GM19035 (cell line): ENCODE measurements around the gene DPYD.

Source experiments
- ATAC-seq: cut with Tn5 transposase; IDR thresholded peaks from one replicate; pipeline ENCODE4 v1.9.1; 2021; ENCODE audit not compliant: unreplicated experiment

DPYD gene

GRCh38 chr1:97112442-97112841 lies 808.4 kb downstream of the DPYD start:
- no peak for ATAC-seq

DNA sequence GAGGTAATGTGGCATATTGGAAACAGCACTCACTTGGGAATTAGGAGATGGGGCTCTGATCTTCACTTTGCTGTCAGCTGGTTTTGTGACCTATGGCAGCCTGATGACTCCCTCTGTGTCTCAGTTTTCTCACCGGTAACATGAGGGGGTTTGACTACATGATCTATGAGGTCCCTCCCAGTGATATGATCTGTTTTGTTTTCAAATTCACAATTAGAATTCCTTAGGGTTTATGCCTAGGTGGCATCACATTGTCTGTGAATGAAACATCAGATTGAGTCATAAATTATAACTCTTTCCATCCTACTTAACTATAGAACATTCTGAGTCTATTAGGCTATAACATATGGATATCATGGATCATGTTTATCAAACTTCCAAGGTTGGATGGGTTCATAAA lies 812.7 kb downstream of the DPYD start:
- no peak for ATAC-seq

DNA sequence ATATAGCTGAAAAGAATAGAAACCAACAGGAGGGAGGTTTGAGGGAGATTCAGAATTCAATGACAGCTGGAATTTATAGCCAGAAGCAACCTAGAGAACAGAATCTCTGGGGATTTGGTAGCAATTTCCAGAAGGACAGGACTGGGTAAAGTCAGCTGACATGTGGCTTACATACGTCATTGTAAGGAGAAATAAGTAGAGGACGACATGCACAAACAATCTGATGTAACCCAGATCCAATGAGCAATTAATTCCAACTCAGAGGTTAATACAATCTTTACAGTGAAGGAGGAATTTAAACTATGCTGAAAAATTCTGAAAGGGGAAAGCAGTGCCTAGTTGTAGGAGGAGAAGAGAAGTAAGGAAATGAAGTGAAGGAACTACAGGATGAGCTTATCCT lies 815.3 kb downstream of the DPYD start:
- no peak for ATAC-seq

- no peak for ATAC-seq
Observed at GRCh38 chr1:97101509-97101908, 819.3 kb downstream of the DPYD start.

DNA sequence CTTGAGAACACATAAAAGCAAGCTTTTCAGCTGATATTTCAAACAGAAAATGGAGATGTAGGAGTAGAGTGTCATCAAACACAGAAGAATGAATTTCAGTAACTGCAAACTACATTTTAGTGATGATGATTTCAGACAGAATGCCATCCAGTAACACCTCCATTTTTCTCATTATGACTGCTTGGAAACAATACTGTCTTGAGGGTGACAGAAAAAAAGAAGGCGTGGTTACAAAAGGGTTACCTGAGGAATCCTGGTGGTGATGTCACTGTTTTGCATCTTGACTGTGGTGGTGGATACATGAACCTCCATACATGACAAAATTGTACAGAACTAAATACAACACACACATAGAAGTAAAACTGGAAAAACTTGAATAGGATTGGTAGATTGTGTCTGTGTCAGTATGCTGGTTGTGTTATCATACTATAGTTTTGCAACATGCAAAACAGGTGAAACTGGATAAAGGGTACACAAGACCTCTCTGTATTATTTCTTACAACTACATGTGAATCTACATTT lies 823.4 kb downstream of the DPYD start:
- no peak for ATAC-seq

GRCh38 chr1:97095764-97096163 lies 825.1 kb downstream of the DPYD start:
- no peak for ATAC-seq

GRCh38 chr1:97094247-97094972 lies 826.4 kb downstream of the DPYD start:
- no peak for ATAC-seq

DNA sequence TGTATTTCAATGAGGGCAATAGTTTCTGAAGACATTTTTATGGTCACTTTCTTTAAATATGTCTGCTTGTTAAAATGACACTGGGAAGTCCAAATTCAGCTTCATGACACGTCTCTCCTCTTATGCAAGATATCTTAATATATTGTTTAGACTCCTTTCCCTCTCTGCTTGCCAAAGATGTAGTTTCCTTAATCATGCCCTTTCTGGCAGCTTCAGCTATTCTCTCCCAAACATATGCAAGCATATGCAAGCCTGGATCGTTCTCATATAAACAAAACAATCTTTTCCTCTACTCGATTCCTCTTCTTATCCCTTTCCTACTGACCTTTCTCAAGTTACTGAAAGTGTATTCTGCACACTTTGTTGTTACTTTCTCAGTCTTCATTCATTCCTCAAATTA lies 827.1 kb downstream of the DPYD start:
- ATAC-seq = no peak

GRCh38 chr1:97092824-97093223 lies 828.0 kb downstream of the DPYD start:
- ATAC-seq = no peak

DNA sequence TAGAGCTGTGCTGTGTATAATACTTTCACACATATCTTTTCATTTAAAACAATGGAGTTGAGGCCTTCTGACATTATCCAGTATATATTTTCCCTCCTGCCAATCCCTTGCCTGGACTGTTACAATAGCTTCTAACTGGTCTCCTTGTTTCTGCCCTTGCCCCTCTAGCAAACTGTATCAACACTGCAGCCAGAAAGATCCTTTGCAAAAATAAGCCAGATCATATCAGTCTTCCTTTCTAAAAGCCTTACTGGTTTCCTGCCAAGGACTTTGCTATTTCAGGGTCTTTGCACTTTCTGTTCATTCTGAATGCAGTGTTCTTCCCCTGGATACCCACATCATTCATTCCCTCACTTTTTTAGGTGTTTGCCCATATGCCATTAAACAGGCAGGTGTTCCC lies 829.2 kb downstream of the DPYD start:
- ATAC-seq = no peak

DNA sequence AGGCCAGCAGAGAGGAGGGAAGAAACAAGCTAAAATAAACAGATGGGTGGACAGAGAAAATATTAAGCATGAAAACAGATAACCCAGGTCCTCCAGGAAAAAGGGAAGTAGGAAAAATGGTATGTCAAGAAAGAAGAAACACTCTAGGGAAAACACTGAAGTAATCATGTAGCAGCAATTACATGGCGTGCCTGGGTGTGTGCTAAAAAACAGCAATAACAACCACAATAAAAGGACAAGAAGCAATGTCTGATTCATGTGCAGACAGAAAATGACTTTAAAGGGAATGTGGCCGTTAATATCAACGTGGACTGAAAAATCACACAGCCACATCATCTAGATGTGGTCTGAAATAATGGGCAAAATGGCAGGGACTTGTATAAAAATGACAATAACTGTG lies 829.6 kb downstream of the DPYD start:
- no peak for ATAC-seq

- ATAC-seq = no peak
Observed at GRCh38 chr1:97090725-97091124, 830.1 kb downstream of the DPYD start.

- no peak for ATAC-seq
Observed at GRCh38 chr1:97089173-97089572, 831.7 kb downstream of the DPYD start.

DNA sequence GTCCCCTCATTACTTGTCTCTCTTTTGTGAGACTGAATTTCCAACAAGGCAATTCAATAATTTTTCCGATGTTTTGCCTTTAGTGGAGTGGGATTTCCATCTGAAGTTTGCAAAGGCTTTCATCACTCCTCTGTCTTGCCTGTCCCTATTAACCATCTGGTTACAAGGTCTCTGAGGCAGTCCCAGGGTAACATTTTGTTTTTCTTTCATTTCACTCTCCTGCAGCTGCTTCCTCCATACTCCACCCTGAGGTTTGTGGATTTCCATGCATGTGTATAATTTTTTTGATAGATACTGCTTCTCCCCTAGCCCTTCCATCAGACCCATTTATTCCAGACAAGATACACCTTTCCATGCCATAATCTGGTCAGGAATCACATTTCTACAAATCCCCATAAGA lies 832.4 kb downstream of the DPYD start:
- no peak for ATAC-seq

DNA sequence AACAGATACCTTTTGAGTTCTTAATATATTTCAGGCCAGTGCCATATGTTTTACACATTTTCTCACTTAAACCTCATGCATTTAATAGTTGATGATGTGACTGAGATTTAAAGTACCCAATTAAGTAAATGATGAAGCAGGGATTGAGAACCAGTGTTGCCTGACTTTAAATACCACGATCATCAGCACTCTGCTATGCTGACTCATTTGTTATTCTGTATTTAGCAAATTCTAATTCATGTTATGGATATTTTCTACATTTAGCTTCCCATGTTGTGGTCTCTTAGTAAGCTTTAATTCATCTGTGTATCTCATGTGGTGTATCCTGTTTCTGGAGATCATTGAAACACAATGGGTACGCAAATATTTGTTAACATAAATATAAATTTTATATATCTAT lies 836.3 kb downstream of the DPYD start:
- ATAC-seq = no peak

DNA sequence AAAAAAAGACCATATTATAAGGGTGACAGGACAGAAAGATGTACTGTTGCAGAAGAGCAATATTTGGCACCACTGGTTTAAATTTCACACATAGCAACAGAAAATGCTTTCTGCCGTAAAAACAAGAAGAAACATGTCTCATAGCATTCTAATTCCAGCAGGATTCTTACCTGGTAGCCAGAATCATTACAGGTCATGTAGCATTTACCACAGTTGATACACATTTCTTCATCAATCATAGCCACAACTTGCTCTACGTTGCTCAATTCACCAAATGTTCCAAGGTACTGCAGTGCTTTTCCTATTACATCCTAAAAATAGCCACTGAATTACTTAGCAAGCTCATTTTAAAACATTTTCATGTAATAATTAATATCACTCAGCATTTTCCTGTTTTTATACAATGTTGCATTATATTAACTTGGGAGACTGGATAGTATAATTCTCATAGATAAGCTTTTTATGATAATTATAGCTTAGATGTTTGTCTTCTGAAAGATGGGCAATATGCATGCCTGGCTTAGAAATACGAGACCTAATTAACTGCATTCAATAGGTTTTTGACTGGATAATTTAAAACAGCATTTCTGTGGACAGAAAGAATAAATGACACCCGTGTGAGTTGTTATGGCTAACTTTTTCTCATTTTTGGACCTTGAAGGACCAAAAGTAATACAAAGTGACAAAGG lies 838.5 kb downstream of the DPYD start:
- ATAC-seq = no peak

GRCh38 chr1:97078872-97079271 lies 842.0 kb downstream of the DPYD start:
- ATAC-seq = no peak

DNA sequence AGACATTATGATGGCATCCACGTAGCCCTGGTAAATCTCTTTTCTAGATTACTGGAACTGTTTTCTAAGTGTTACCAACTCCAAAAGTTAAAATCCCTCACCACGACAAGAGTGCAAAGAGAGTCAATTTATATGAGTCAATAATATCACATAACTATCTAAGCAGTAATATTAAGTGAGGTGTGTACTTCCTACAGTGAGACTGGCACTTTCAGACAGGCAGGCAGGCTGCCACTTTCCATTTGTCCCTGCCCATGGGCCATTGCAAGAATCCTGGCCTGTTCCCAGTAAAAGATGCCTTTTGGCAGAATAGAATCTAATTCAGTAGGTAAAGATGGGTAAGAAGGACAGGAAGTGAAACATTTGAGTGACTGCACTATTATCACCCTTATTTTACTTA lies 843.6 kb downstream of the DPYD start:
- no peak for ATAC-seq

GRCh38 chr1:97074771-97075170 lies 846.1 kb downstream of the DPYD start:
- ATAC-seq = no peak

GRCh38 chr1:97073936-97074335 lies 846.9 kb downstream of the DPYD start:
- no peak for ATAC-seq

DNA sequence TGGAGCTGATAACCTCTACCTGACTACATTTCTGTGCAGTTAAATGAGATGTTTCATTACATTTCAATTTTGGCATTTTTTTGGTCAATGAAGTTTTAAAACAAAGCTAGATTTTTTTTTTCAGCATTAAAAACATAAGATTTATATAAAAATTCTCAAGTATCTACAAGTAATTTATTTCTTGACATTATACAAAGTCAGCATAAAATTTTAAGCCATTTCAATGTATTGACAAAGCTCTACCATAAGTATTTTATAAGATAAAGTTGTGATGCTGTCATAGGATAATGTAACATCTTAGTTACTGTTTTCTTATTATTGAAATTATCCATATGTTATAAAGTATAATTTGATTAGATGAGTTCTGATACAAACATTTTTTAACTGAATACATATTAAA lies 847.7 kb downstream of the DPYD start:
- no peak for ATAC-seq

- ATAC-seq = no peak
Observed at GRCh38 chr1:97071173-97071572, 849.7 kb downstream of the DPYD start.

DNA sequence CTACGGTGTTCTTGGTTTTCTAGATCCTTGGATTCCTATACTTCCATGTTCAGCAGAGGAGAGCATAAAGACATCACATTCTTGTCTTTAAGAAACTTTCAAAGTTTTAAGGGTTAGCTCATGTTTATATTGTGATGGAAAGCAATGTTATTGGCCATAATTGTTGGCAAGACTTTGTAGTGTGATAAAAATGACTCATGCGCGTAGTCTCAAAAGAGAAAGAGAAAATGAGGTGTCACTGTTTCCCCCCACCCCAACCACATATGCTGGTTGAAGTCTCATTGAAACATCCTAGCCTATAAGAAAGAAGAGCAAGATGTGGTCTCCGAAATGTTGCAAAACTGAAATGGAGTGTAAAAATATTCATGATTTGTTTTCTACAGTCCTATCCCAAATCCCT lies 850.5 kb downstream of the DPYD start:
- no peak for ATAC-seq
